Measurements from ENCODE around the gene LAT.
"Not testable (repeated sequence)": the region's sequence is repeated elsewhere in the genome, so short reads cannot be mapped to it uniquely, and the experiment has no call there.

Gene LAT, protein sequence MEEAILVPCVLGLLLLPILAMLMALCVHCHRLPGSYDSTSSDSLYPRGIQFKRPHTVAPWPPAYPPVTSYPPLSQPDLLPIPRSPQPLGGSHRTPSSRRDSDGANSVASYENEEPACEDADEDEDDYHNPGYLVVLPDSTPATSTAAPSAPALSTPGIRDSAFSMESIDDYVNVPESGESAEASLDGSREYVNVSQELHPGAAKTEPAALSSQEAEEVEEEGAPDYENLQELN

DNA sequence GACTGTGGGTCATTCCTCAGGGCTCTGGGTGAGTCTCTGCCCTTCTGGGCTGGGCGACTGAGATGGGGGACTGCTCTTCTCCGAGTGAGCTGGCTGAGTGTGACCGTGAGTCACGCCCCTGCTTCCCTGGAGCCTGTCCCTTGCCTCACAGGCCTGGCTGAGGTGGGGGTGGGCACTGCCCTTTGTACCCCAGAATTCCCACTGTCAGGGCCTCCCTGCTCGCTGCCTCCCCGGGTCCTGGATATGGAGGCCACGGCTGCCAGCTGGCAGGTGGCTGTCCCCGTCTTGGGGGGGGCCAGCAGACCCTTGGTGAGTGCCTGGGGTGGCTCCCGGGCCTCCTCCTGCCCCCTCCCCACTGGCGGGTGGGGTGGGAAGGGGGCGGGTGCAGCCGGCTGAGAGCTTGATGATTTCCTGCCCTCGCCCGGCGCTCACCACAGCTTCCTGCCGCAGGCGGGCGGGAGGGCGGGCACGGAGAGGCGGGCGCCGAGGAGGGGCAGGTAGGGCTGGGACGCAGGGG, at the start of gene LAT:
Gene LAT (plus strand): TSS at position 434 of the 517 bp plus-strand sequence. CDS start 366 bp downstream, outside the sequence.
- in situ Hi-C loops (cut with MboI; ENCODE audit: low sequenced_read_pairs) = no loop called here

DNA sequence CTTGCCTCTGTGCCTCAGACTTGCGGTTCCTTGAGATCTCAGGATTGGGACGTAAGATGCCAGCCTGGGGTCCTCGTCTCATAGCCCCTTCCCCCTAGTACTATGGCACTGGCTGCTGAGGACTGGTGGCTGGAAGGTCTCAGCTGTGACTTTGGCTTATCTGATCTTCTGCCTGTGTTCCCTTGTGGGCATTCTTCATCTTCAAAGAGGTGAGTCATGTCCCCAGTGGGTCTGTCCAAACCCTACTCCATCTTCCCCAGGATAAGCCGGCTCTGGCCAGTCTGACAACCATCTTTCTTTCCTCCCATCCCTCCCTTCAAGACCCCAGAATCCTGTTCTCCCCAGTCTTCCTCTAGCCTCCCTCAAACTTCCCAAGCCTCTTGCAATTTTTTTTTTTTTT, 49.5 kb upstream of the LAT start:
- in situ Hi-C loops (cut with MboI; ENCODE audit: low sequenced_read_pairs) = no loop called here

DNA sequence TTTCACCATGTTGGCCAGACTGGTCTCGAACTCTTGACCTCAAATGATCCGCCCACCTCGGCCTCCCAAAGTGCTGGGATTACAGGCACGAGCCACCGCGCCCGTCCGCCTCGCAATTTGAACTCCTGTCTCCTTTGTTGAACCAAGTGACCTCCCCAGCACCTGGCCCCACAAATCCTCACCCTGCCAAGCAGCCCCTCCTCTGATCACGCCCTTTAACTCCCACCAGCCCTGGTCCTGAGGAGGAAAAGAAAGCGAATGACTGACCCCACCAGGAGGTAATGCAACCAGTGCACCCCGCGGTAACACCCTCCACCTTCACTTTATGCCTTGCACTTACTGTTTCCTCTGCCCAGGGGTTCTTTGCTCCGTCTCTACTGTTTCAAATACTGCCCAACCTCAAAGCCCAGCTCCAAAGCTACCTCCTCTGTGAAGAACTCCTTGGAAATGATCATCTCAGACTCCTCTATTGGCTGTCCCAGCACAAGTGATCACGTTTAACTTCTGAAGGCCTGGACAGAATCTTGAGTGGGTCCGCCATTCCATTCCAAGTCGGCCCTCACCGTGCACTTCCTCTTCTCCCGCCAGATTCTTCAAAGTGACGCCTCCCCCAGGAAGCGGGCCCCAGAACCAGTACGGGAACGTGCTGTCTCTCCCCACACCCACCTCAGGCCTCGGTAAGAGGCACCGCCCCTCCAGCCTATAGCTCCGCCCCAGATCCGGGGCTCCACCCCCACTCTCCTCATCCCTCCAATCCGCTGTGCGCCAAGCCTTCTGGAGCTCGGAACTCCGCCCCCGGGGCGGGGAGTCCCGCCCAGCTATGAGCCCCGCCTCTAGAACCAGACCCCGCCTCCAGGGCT, 48.7 kb upstream of the LAT start:
- in situ Hi-C loops (cut with MboI; ENCODE audit: low sequenced_read_pairs) = no loop called here

DNA sequence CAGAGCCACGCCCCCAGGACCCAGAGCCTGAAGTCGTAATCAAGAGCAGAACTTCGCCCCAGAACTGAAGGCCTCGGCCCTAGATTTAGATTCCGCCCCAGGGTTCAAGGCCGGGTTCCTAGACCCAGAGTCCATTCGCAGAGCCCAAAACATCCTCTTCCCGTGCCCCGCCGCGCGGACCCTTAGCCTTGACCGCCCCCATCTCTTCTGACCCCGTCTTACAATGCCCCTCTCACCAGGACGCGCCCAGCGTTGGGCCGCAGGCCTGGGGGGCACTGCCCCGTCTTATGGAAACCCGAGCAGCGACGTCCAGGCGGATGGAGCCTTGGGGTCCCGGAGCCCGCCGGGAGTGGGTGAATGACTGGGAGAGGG, 48.1 kb upstream of the LAT start:
- in situ Hi-C loops (cut with MboI; ENCODE audit: low sequenced_read_pairs) = no loop called here

DNA sequence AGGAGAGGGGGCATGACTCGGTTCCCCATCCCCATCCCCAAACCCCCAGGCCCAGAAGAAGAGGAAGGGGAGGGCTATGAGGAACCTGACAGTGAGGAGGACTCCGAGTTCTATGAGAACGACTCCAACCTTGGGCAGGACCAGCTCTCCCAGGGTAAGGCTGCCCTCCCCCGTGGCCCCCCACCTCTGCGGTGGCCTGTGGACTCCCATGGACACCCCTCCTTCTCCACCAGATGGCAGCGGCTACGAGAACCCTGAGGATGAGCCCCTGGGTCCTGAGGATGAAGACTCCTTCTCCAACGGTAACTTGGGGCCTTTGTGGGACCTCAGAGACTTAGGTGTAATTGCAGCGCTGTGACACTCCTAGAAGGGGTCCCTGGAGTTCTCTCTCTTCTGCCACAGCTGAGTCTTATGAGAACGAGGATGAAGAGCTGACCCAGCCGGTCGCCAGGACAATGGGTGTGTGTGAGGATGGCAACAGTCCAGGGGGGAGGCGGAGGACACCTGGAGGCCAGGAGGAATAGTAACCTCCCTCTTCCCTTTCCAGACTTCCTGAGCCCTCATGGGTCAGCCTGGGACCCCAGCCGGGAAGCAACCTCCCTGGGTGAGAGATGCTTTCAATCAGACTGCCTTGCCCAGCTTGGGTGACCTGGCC, 47.5 kb upstream of the LAT start:
- in situ Hi-C loops (cut with MboI; ENCODE audit: low sequenced_read_pairs) = no loop called here

DNA sequence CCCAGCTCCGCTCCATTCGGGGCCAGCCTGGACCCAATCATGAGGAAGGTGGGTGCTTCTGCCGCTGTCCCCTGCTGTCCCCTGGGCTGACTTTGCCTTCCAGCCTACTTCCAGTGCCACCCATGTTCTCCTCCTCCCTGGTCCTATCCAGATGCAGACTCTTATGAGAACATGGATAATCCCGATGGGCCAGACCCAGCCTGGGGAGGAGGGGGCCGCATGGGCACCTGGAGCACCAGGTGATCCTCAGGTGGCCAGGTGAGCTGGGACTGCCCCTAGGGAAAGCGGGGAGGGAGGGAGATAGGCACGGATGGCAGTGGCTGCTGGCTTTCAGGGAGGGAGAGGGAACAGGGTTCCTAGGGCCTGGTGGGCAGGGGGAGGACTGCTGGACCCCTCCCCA, 46.1 kb upstream of the LAT start:
- in situ Hi-C loops (cut with MboI; ENCODE audit: low sequenced_read_pairs) = no loop called here

DNA sequence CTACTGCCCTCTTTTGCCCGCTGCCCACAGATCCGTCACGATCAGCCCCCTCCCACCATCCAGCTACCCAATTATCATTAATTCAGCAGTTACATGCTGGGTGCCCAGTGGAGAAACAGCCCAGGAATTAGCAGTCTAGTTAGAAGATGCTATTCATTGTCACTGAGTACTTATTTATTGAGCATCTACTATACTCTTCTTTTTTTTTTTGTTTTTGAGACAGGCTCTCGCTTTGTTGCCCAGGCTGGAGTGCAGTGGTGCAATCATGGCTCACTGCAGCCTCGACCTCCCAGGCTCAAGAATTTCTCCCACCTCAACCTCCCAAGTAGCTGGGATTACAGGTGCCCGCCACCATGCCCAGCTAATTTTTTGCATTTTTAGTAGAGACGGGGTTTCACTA, 45.0 kb upstream of the LAT start:
- in situ Hi-C loops (cut with MboI; ENCODE audit: low sequenced_read_pairs) = not testable (repeated sequence)

DNA sequence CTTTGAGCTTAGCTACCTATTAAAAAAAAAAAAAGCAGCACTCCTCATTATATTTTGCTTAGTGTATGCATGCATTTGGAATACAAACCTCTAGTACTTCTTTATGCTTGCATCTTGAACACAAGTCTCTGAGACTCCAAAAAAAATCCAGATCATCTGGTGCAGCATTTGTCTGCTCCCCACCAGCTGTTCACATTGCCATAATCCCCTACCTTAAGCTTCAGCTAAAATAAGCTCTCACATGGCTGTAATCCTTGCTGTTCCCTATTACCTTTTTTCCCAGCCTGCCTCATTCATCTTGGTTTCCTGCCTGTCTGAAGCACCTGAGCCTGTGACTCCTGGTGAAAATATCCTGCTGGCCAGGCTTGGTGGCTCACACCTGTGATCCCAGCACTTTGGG, 41.6 kb upstream of the LAT start:
- in situ Hi-C loops (cut with MboI; ENCODE audit: low sequenced_read_pairs) = no loop called here

DNA sequence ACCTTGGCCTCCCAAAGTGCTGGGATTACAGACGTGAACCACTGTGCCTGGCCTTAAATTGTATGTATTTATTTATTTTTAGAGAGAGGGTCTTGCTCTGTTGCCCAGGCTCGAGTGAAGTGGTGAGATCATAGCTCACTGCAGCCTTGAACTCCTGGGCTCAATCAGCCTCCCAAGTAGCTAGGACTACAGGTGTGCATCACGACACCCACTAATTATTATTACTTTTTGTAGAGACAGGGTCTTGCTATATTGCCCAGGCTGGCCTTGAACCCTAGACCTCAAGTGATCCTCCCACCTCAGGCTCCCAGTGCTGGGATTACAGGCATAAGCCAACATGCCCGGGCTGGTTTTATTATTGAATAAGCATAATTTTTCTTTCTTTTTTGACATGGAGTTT, 38.2 kb upstream of the LAT start:
- in situ Hi-C loops (cut with MboI; ENCODE audit: low sequenced_read_pairs) = no loop called here

DNA sequence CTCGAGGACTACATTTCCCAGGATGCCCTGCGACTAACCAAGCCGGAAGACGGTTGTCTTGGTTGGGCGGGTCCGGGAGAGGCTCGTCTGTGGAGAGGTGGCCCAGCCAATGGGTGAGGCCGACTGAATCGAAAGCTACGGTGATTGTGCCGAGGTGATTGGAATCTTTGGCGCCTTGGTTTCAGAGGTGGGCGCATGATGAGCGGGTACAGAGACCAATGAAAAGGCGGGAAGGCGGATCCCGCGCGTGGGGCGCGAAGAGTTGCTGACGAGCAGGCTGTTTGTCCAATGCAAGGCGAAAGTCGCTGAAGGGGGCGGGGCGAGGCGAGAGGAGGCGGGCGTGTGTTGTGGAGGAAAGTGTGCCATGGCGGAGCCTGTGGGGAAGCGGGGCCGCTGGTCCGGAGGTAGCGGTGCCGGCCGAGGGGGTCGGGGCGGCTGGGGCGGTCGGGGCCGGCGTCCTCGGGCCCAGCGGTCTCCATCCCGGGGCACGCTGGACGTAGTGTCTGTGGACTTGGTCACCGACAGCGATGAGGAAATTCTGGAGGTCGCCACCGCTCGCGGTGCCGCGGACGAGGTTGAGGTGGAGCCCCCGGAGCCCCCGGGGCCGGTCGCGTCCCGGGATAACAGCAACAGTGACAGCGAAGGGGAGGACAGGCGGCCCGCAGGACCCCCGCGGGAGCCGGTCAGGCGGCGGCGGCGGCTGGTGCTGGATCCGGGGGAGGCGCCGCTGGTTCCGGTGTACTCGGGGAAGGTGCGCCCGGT, 34.0 kb upstream of the LAT start, which contains the start of gene NFATC2IP:
Gene NFATC2IP (plus strand): TSS at position 290 of the 762 bp plus-strand sequence. CDS start 75 bp downstream, at position 365.
- in situ Hi-C loops (cut with MboI; ENCODE audit: low sequenced_read_pairs) = no loop called here

DNA sequence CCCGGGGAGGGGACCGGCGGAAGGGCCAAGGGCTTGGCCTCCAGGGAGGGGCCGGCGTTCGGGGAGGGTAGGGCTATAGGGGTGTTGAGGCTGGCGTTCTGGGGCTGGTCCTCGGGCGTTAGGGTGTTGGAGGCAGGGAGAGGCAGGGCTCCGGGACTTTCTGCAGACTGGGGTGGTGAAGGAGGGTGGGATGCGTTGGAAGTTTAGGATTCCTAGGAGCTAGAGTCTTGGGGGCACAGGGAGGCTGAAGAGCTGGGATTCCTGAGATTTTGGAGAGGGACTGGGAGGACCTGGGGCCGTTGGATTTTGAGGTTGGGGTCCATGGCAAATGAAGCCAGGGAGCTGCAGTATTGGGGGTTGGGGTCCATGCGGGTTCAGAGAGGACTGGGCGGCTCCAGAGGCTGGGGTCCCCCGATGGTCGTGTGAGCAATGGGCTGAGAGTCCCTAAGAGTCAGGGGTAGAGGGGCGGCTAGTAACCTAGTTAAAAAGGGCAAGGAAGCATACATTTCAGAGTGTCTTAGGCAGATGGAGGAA, 33.4 kb upstream of the LAT start:
- in situ Hi-C loops (cut with MboI; ENCODE audit: low sequenced_read_pairs) = no loop called here

DNA sequence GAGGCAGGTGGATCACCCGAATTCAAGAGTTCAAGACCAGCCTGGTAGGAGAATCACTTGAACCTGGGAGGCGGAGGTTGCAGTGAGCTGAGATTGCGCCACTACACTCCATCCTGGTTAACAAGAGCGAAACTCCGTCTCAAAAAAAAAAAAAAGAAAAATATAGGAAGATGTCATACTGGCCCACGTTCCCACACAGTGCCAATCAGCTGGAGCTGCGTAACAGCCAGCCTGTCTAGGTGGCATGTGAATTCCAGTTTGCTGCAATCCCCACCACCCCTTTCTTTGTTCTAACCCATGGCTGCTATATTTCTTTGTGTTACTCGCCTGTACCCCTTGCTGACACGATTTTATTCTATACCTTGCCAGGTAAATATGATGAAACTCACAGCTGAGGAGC, 26.6 kb upstream of the LAT start:
- in situ Hi-C loops (cut with MboI; ENCODE audit: low sequenced_read_pairs) = no loop called here

DNA sequence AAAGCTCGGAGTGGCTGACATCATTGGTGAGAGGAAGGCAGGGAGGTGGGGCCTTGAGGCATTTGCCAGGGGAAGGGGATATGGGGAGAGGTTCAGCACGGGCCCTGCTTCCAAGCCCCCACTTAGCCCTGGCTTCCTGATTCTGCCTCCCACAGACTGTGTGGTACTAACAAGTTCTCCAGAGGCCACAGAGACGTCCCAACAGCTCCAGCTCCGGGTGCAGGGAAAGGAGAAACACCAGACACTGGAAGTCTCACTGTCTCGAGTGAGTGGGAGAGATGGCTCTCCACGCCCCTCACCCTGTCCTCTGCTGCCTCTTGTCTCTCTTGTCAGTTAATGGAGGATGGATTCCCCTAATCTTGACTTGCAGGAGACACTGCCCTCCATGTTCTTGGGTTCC, 26.0 kb upstream of the LAT start:
- in situ Hi-C loops (cut with MboI; ENCODE audit: low sequenced_read_pairs) = no loop called here

DNA sequence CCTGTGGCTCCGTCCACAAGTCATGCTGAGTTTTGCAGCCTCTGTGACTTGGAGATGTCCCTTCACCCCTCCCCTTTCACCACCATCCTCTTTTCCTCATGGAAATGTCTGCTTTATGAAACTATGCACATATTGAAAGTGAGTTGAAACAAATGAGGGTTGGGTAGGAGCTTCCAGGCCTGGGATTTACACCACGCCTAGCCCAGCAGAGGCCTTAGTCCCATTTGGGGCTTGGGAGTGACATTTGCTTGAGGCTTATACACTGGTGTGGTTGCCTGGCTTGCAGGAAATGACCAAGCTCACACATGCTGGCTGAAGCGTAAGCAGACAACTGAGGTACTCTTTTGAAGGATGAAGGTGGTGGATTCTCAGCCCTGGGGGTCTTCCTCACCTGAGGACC, 20.8 kb upstream of the LAT start:
- in situ Hi-C loops (cut with MboI; ENCODE audit: low sequenced_read_pairs) = no loop called here

DNA sequence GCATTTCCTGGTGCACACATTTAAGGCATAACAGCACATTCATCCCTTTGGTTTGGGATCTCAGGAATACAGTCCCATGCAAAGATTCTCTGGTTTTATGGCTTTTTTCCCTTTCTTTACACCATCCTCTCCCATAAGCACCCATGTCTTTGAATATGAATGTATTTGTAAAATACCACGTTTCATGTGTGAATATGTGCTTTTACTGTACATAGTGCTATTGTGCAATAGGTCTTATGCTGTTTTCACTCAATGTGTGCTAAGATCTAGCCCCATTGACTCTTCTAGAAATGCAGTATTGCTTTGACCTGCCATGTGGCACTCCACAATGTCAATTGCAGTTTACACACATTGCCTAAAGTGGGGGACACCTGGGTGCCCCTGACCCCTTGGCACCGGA, 20.4 kb upstream of the LAT start:
- in situ Hi-C loops (cut with MboI; ENCODE audit: low sequenced_read_pairs) = no loop called here

DNA sequence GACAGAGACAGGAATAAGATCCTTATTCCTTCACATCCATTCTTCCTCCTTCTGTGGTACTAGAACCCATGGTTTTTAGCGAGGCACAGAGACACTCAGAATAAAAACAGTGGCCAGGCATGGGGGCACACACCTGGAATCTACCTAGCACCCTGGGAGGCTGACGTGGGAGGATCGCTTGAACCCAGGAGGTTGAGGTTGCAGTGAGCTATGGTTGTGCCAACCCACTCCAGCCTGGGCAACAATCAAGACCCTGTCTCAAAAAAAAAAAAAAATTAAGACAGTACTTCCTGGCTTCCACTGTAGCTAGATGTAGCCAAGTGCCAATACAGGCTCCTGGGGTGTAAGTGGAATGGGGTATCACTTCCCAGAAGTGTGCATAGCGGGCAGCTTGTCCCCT, 17.7 kb upstream of the LAT start:
- in situ Hi-C loops (cut with MboI; ENCODE audit: low sequenced_read_pairs) = no loop called here

DNA sequence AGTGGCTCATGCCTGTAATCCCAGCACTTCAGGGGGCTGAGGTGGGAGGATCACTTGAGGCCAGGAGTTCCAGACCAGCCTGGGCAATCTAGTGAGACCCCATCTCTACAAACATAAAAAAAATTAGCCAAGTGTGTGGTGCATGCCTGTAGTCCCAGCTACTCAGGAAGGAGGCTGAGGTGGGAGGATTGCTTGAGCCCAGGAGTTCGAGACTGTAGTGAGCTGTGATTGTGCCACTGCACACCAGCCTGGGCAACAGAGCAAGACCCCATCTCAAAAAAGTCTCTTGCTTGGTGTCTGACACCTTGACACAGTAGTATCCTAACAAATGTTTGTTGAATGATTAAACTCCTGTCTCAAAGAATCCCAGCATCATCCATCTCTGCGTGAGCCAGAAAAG, 15.2 kb upstream of the LAT start:
- in situ Hi-C loops (cut with MboI; ENCODE audit: low sequenced_read_pairs) = not testable (repeated sequence)

DNA sequence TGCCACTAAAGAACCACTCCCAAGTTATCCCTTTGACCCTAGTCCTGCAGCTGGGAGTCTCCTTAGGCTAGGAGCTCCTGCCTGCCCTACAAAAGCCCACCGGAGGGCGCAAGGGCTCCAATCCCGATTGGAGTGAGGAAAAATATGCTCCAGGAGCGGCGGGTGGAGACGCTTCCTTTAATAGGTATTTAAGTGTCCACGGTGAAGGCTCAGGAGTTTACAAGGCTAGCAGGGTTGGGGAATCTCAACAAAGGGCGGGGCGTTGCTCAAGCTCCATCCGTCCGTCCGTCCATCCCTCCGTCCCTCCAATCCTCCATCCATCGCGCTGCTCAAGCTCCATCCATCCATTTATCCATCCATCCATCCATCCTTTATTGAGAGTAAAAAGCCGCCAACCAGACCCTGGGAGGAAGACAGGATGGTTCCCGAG, 10.8 kb upstream of the LAT start:
- in situ Hi-C loops (cut with MboI; ENCODE audit: low sequenced_read_pairs) = no loop called here

DNA sequence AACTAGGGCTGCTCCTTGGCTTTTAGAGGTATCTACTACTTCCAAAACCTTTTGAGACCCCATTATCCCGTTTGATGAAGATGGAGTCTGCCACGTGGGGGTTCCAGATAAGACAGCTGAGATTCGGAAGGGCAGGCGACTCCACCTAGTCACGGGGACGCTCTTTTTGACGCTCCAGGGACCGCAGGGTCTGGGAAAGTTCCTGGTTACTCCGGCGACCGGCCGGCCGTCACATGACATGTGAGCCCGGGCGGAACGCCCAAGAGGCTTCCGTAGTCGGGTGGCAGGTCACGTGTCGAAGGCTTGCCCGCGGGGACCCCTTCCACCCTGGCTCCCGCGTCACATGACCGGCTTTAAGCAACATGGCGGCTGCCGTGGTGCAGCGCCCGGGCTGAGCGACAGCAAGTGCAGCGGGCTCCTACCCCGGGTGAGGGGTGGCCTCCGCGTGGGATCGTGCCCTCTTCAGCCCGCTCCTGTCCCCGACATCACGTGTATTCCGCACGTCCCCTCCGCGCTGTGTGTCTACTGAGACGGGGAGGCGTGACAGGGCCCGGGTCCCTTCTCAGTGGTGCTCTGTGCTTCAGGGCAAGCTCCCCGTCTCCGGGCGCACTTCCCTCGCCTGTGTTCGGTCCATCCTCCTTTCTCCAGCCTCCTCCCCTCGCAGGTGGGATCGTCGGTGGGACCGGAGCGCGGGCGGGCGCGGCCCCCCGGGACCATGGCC, 10.3 kb upstream of the LAT start, which contains the start of gene SPNS1:
Gene SPNS1 (plus strand): TSS at position 342 of the 721 bp plus-strand sequence. CDS start 374 bp downstream, at position 716.
- in situ Hi-C loops (cut with MboI; ENCODE audit: low sequenced_read_pairs) = no loop called here

DNA sequence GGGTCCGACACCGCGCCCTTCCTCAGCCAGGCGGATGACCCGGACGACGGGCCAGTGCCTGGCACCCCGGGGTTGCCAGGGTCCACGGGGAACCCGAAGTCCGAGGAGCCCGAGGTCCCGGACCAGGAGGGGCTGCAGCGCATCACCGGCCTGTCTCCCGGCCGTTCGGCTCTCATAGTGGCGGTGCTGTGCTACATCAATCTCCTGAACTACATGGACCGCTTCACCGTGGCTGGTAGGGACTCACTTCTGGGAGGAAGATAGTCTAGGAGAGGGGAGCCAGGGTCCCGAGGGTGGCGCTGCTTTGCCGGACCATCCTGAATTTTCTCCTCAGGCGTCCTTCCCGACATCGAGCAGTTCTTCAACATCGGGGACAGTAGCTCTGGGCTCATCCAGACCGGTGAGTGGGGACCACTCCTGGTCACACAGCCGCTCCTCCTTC, 9.7 kb upstream of the LAT start:
- in situ Hi-C loops (cut with MboI; ENCODE audit: low sequenced_read_pairs) = no loop called here
